ENCODE results near the gene C19orf33. TPM values are rescaled to one million over a fixed set of nuclear protein-coding genes. Genes with fewer than 3 reads are reported as not detected.

The C19orf33 gene
- total RNA-seq, 1 donor from 2014 or later = not detected

GRCh38 chr19:38285567-38285966 lies 18.5 kb upstream of the C19orf33 start:
- Mint-ChIP-seq H3K36me3 (ENCODE audit: low read depth) (peaks cover 6% of the 10 kb centered on the region), H3K4me1 (ENCODE audit: low read depth) (peaks cover 22% of the 10 kb centered on the region), H3K27me3 (ENCODE audit: insufficient read depth) (no peaks in the 10 kb centered on the region), H3K9me3 (no peaks in the 10 kb centered on the region), H3K27ac (no peak overlapping the region), H3K4me3 (no peak overlapping the region)
- intact Hi-C loops (cut with micrococcal nuclease) = no loop called here
- no peak for DNase-seq (ENCODE audit: low spot score)

DNA sequence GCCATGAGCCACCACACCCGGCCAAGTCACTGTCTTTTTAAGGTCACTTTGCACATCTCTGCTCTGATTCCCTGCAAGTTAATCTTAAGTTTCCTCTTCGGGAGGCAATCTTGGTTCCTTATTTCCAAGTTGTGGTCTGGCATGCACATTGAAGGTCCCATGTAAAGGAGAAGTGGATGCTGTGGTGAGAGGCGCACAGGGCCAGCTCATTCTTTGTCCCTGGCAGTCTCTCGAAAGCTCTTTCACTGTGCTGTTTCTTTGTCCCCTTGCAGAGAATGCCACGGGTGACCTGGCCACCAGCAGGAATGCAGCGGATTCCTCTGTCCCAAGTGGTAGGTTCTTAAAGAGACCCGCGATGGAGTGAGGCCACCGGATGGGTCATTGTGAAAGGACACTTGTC lies 16.4 kb upstream of the C19orf33 start:
- Mint-ChIP-seq H3K36me3 (ENCODE audit: low read depth) (peaks cover 8% of the 10 kb centered on the region), H3K4me1 (ENCODE audit: low read depth) (peaks cover 5% of the 10 kb centered on the region), H3K27ac (no peak overlapping the region), H3K27me3 (ENCODE audit: insufficient read depth) (no peaks in the 10 kb centered on the region), H3K4me3 (no peak overlapping the region), H3K9me3 (no peaks in the 10 kb centered on the region)
- no peak for DNase-seq (ENCODE audit: low spot score)
- intact Hi-C loops (cut with micrococcal nuclease) = no loop called here

- peaks cover 8% of the 10 kb centered on the region for H3K36me3 Mint-ChIP-seq (ENCODE audit: low read depth)
Measured at GRCh38 chr19:38288123-38288855, 15.8 kb upstream of the C19orf33 start.

DNA sequence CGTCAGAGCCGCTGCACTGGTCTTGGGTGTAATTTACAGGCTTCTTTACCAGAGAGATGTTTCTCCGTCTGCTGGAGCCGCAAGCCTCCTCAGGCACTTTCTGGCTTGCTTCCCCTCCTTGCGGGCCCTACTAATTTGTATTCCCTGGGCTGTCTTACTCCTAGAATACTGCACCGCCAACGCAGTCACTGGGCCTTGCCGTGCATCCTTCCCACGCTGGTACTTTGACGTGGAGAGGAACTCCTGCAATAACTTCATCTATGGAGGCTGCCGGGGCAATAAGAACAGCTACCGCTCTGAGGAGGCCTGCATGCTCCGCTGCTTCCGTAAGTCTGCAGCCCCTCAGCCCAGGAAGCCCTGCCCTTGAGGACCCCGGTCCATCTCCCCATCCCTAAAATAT lies 14.1 kb upstream of the C19orf33 start:
- Mint-ChIP-seq H3K4me1 (ENCODE audit: low read depth) (no peaks in the 10 kb centered on the region), H3K36me3 (ENCODE audit: low read depth) (peaks cover 4% of the 10 kb centered on the region), H3K9me3 (no peaks in the 10 kb centered on the region), H3K27ac (no peak overlapping the region), H3K4me3 (no peak overlapping the region), H3K27me3 (ENCODE audit: insufficient read depth) (no peaks in the 10 kb centered on the region)
- intact Hi-C loops (cut with micrococcal nuclease) = no loop called here
- no peak for DNase-seq (ENCODE audit: low spot score)

More at GRCh38 chr19:38288123-38288855, 15.8 kb upstream of the C19orf33 start:
- H3K27ac Mint-ChIP-seq = no peak overlapping the region
- DNase-seq (ENCODE audit: low spot score) = no peak
- intact Hi-C loops (cut with micrococcal nuclease) = no loop called here
- no peaks in the 10 kb centered on the region for H3K27me3 Mint-ChIP-seq (ENCODE audit: insufficient read depth)
- peaks cover 4% of the 10 kb centered on the region for H3K4me1 Mint-ChIP-seq (ENCODE audit: low read depth)
- H3K9me3 Mint-ChIP-seq = no peaks in the 10 kb centered on the region
- no peak overlapping the region for H3K4me3 Mint-ChIP-seq

- Mint-ChIP-seq H3K36me3 (ENCODE audit: low read depth) (peaks cover 4% of the 10 kb centered on the region), H3K27ac (no peak overlapping the region), H3K4me3 (no peak overlapping the region), H3K27me3 (ENCODE audit: insufficient read depth) (no peaks in the 10 kb centered on the region), H3K9me3 (no peaks in the 10 kb centered on the region), H3K4me1 (ENCODE audit: low read depth) (no peaks in the 10 kb centered on the region)
- DNase-seq (ENCODE audit: low spot score) = no peak
- intact Hi-C loops (cut with micrococcal nuclease) = no loop called here
Measured at GRCh38 chr19:38290631-38291147, 13.4 kb upstream of the C19orf33 start.

- no peak overlapping the region for H3K4me3 Mint-ChIP-seq
- H3K27me3 Mint-ChIP-seq (ENCODE audit: insufficient read depth) = no peaks in the 10 kb centered on the region
- intact Hi-C loops (cut with micrococcal nuclease) = no loop called here
- H3K9me3 Mint-ChIP-seq = no peaks in the 10 kb centered on the region
- H3K36me3 Mint-ChIP-seq (ENCODE audit: low read depth) = peaks cover 4% of the 10 kb centered on the region
- no peak for DNase-seq (ENCODE audit: low spot score)
- H3K27ac Mint-ChIP-seq = no peak overlapping the region
- no peaks in the 10 kb centered on the region for H3K4me1 Mint-ChIP-seq (ENCODE audit: low read depth)
Measured at GRCh38 chr19:38291855-38292254, 12.2 kb upstream of the C19orf33 start.

GRCh38 chr19:38293281-38293680 lies 10.8 kb upstream of the C19orf33 start:
- no peaks in the 10 kb centered on the region for H3K4me1 Mint-ChIP-seq (ENCODE audit: low read depth)
- peaks cover 4% of the 10 kb centered on the region for H3K36me3 Mint-ChIP-seq (ENCODE audit: low read depth)
- intact Hi-C loops (cut with micrococcal nuclease) = no loop called here
- H3K27ac Mint-ChIP-seq = no peak overlapping the region
- H3K9me3 Mint-ChIP-seq = no peaks in the 10 kb centered on the region
- DNase-seq (ENCODE audit: low spot score) = no peak
- H3K27me3 Mint-ChIP-seq (ENCODE audit: insufficient read depth) = no peaks in the 10 kb centered on the region
- no peak overlapping the region for H3K4me3 Mint-ChIP-seq

- peaks cover 4% of the 10 kb centered on the region for H3K36me3 Mint-ChIP-seq (ENCODE audit: low read depth)
- H3K27me3 Mint-ChIP-seq (ENCODE audit: insufficient read depth) = no peaks in the 10 kb centered on the region
- DNase-seq (ENCODE audit: low spot score) = no peak
- no peak overlapping the region for H3K4me3 Mint-ChIP-seq
- H3K27ac Mint-ChIP-seq = no peak overlapping the region
- H3K4me1 Mint-ChIP-seq (ENCODE audit: low read depth) = no peaks in the 10 kb centered on the region
- H3K9me3 Mint-ChIP-seq = no peaks in the 10 kb centered on the region
- intact Hi-C loops (cut with micrococcal nuclease) = no loop called here
Measured at GRCh38 chr19:38294090-38294489, 10.0 kb upstream of the C19orf33 start.

- Mint-ChIP-seq H3K4me3 (no peak overlapping the region), H3K27ac (no peak overlapping the region), H3K9me3 (no peaks in the 10 kb centered on the region), H3K4me1 (ENCODE audit: low read depth) (no peaks in the 10 kb centered on the region), H3K27me3 (ENCODE audit: insufficient read depth) (no peaks in the 10 kb centered on the region), H3K36me3 (ENCODE audit: low read depth) (no peaks in the 10 kb centered on the region)
- intact Hi-C loops (cut with micrococcal nuclease) = no loop called here
- DNase-seq (ENCODE audit: low spot score) = no peak
Measured at GRCh38 chr19:38298821-38299680, 5.0 kb upstream of the C19orf33 start.

- Mint-ChIP-seq H3K4me1 (ENCODE audit: low read depth) (no peaks in the 10 kb centered on the region), H3K4me3 (no peak overlapping the region), H3K27ac (no peak overlapping the region), H3K27me3 (ENCODE audit: insufficient read depth) (no peaks in the 10 kb centered on the region), H3K36me3 (ENCODE audit: low read depth) (peaks cover 10% of the 10 kb centered on the region), H3K9me3 (no peaks in the 10 kb centered on the region)
- intact Hi-C loops (cut with micrococcal nuclease) = no loop called here
- DNase-seq (ENCODE audit: low spot score) = no peak
Measured at GRCh38 chr19:38304352-38304865, 358 bp downstream of the C19orf33 start.

- Mint-ChIP-seq H3K36me3 (ENCODE audit: low read depth) (peaks cover 10% of the 10 kb centered on the region), H3K4me3 (no peak overlapping the region), H3K27ac (no peak overlapping the region), H3K9me3 (no peaks in the 10 kb centered on the region), H3K27me3 (ENCODE audit: insufficient read depth) (no peaks in the 10 kb centered on the region), H3K4me1 (ENCODE audit: low read depth) (no peaks in the 10 kb centered on the region)
- no peak for DNase-seq (ENCODE audit: low spot score)
- intact Hi-C loops (cut with micrococcal nuclease) = no loop called here
Measured at GRCh38 chr19:38304866-38305429, 897 bp downstream of the C19orf33 start.

GRCh38 chr19:38306236-38306635 lies 2.2 kb downstream of the C19orf33 start:
- intact Hi-C loops (cut with micrococcal nuclease) = no loop called here
- Mint-ChIP-seq H3K4me1 (ENCODE audit: low read depth) (peaks cover 7% of the 10 kb centered on the region), H3K27ac (no peak overlapping the region), H3K4me3 (no peak overlapping the region), H3K9me3 (no peaks in the 10 kb centered on the region), H3K36me3 (ENCODE audit: low read depth) (peaks cover 19% of the 10 kb centered on the region), H3K27me3 (ENCODE audit: insufficient read depth) (no peaks in the 10 kb centered on the region)
- no peak for DNase-seq (ENCODE audit: low spot score)

- H3K27ac Mint-ChIP-seq = no peak overlapping the region
- peaks cover 7% of the 10 kb centered on the region for H3K4me1 Mint-ChIP-seq (ENCODE audit: low read depth)
- intact Hi-C loops (cut with micrococcal nuclease) = no loop called here
- H3K9me3 Mint-ChIP-seq = no peaks in the 10 kb centered on the region
- peaks cover 21% of the 10 kb centered on the region for H3K36me3 Mint-ChIP-seq (ENCODE audit: low read depth)
- no peak for DNase-seq (ENCODE audit: low spot score)
- H3K4me3 Mint-ChIP-seq = no peak overlapping the region
- H3K27me3 Mint-ChIP-seq (ENCODE audit: insufficient read depth) = no peaks in the 10 kb centered on the region
Measured at GRCh38 chr19:38307076-38307475, 3.0 kb downstream of the C19orf33 start.

Data from activated T-helper 1 cell treated with anti-CD3 and anti-CD28 coated beads, Interleukin-12 subunit alpha, Interleukin-12 subunit beta, Interleukin-2, Interleukin-4 antibody, amounts not matched to agents 30 ng/mL and 10 ng/mL and 1 ng/mL, durations not matched to agents 14 hours and 24 hours and 36 hours (primary cell).